Measurements from ENCODE around the gene GRM7. TPM values are rescaled to one million over a fixed set of nuclear protein-coding genes. Genes with fewer than 3 reads are reported as not detected.

GRM7 gene
- total RNA-seq, 1 donor from 2014 or later = 0.34 TPM

- Mint-ChIP-seq H3K36me3 (ENCODE audit: insufficient read depth) (no peaks in the 10 kb centered on the region), H3K9me3 (ENCODE audit: low read depth) (no peaks in the 10 kb centered on the region), H3K4me3 (ENCODE audit: low read depth) (no peak overlapping the region), H3K4me1 (ENCODE audit: low read depth) (no peaks in the 10 kb centered on the region), H3K27me3 (no peaks in the 10 kb centered on the region), H3K27ac (no peak overlapping the region)
- no peak for DNase-seq (ENCODE audit: low spot score, unreplicated experiment)
- no peak for TF ChIP-seq CTCF (IDR thresholded peaks at IDR 0.05; ENCODE audit: unreplicated experiment)
These were observed 720.9 kb downstream of the GRM7 start for GRCh38 chr3:7581831-7582230.

- H3K9me3 Mint-ChIP-seq (ENCODE audit: low read depth) = no peaks in the 10 kb centered on the region
- no peaks in the 10 kb centered on the region for H3K27me3 Mint-ChIP-seq
- no peak for DNase-seq (ENCODE audit: low spot score, unreplicated experiment)
- TF ChIP-seq CTCF (IDR thresholded peaks at IDR 0.05; ENCODE audit: unreplicated experiment) = no peak
- no peaks in the 10 kb centered on the region for H3K4me1 Mint-ChIP-seq (ENCODE audit: low read depth)
- H3K36me3 Mint-ChIP-seq (ENCODE audit: insufficient read depth) = no peaks in the 10 kb centered on the region
- H3K27ac Mint-ChIP-seq = no peak overlapping the region
- no peak overlapping the region for H3K4me3 Mint-ChIP-seq (ENCODE audit: low read depth)
These were observed 724.1 kb downstream of the GRM7 start for GRCh38 chr3:7585052-7585451.

GRCh38 chr3:7588236-7588635 lies 727.3 kb downstream of the GRM7 start:
- Mint-ChIP-seq H3K36me3 (ENCODE audit: insufficient read depth) (no peaks in the 10 kb centered on the region), H3K4me1 (ENCODE audit: low read depth) (no peaks in the 10 kb centered on the region)
- DNase-seq (ENCODE audit: low spot score, unreplicated experiment) = no peak

GRCh38 chr3:7589526-7589925 lies 728.6 kb downstream of the GRM7 start:
- no peaks in the 10 kb centered on the region for H3K9me3 Mint-ChIP-seq (ENCODE audit: low read depth)
- H3K4me3 Mint-ChIP-seq (ENCODE audit: low read depth) = no peak overlapping the region
- no peak for DNase-seq (ENCODE audit: low spot score, unreplicated experiment)
- no peaks in the 10 kb centered on the region for H3K36me3 Mint-ChIP-seq (ENCODE audit: insufficient read depth)
- H3K27ac Mint-ChIP-seq = no peak overlapping the region
- TF ChIP-seq CTCF (IDR thresholded peaks at IDR 0.05; ENCODE audit: unreplicated experiment) = no peak
- H3K4me1 Mint-ChIP-seq (ENCODE audit: low read depth) = no peaks in the 10 kb centered on the region
- no peaks in the 10 kb centered on the region for H3K27me3 Mint-ChIP-seq

More at GRCh38 chr3:7588236-7588635, 727.3 kb downstream of the GRM7 start:
- TF ChIP-seq CTCF (IDR thresholded peaks at IDR 0.05; ENCODE audit: unreplicated experiment) = no peak
- Mint-ChIP-seq H3K27ac (no peak overlapping the region), H3K4me3 (ENCODE audit: low read depth) (no peak overlapping the region), H3K27me3 (no peaks in the 10 kb centered on the region), H3K9me3 (ENCODE audit: low read depth) (no peaks in the 10 kb centered on the region)

- Mint-ChIP-seq H3K9me3 (ENCODE audit: low read depth) (no peaks in the 10 kb centered on the region), H3K27ac (no peak overlapping the region), H3K36me3 (ENCODE audit: insufficient read depth) (no peaks in the 10 kb centered on the region), H3K4me1 (ENCODE audit: low read depth) (no peaks in the 10 kb centered on the region), H3K4me3 (ENCODE audit: low read depth) (no peak overlapping the region), H3K27me3 (peaks cover 5% of the 10 kb centered on the region)
- TF ChIP-seq CTCF (IDR thresholded peaks at IDR 0.05; ENCODE audit: unreplicated experiment) = no peak
- DNase-seq (ENCODE audit: low spot score, unreplicated experiment) = no peak
These were observed 741.4 kb downstream of the GRM7 start for GRCh38 chr3:7602297-7602696.

Data from progenitor cell of endocrine pancreas (in vitro differentiated cells).